ENCODE data around the gene NOX5. TPM values are rescaled to one million over a fixed set of nuclear protein-coding genes. Genes with fewer than 3 reads are reported as not detected.

Gene NOX5
- total and polyA plus RNA-seq, 4 donors: under 0.01 to 0.08 (median 0.01) TPM

DNA sequence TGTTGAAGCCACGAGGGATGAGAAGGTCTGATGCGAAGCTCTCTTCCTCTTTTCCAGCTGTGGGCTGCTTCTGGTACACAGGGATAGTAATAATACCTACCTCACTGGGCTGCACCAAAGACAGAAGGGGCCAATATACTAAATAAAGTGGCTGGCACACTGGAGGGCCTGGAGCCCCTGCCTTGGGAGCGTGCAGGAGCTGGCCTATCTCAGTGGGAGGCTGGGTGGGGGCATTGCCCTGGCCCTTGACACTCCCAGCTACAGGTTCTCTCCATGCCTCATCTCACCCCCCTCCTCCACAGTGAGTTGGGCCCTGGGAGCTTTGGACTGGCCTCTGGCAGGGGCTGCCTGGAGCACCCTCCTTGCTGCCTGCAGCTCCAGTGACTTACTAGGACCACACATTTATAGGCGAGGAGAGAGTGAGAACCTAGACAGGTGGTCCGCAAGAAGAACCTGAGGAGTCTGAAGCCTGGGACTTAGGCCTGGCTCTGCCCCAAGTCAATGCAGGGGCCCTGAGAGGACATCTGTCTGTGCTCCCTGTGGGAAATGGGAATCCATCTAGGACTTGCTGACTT, 1.6 kb downstream of the NOX5 start:
- no peaks in the 10 kb centered on the region for H3K9me3 ChIP-seq (ENCODE audit: control insufficient read depth in 4 of 4, low read length in 3 of 4)
- no peak overlapping the region for H3K4me3 ChIP-seq (ENCODE audit: low read depth in 1 of 3, low read length in 3 of 3)
- no peaks in the 10 kb centered on the region for H3K36me3 ChIP-seq (ENCODE audit: control insufficient read depth in 4 of 4, insufficient read depth in 3 of 4, low read depth in 1 of 4, low read length in 3 of 4)
- H3K27me3 ChIP-seq (ENCODE audit: control insufficient read depth in 4 of 4, insufficient read depth in 4 of 4, low read length in 3 of 4): no peaks in the 10 kb centered on the region
- no peak for DNase-seq (ENCODE audit: low spot score)
- no peak for TF ChIP-seq RXRA (IDR thresholded peaks at IDR 0.05)
- TF ChIP-seq, protein P1, sequence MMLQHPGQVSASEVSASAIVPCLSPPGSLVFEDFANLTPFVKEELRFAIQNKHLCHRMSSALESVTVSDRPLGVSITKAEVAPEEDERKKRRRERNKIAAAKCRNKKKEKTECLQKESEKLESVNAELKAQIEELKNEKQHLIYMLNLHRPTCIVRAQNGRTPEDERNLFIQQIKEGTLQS (IDR thresholded peaks at IDR 0.05): no peak
- TF ChIP-seq NR2F2 (IDR thresholded peaks at IDR 0.05): no peak
- TF ChIP-seq, protein P2, sequence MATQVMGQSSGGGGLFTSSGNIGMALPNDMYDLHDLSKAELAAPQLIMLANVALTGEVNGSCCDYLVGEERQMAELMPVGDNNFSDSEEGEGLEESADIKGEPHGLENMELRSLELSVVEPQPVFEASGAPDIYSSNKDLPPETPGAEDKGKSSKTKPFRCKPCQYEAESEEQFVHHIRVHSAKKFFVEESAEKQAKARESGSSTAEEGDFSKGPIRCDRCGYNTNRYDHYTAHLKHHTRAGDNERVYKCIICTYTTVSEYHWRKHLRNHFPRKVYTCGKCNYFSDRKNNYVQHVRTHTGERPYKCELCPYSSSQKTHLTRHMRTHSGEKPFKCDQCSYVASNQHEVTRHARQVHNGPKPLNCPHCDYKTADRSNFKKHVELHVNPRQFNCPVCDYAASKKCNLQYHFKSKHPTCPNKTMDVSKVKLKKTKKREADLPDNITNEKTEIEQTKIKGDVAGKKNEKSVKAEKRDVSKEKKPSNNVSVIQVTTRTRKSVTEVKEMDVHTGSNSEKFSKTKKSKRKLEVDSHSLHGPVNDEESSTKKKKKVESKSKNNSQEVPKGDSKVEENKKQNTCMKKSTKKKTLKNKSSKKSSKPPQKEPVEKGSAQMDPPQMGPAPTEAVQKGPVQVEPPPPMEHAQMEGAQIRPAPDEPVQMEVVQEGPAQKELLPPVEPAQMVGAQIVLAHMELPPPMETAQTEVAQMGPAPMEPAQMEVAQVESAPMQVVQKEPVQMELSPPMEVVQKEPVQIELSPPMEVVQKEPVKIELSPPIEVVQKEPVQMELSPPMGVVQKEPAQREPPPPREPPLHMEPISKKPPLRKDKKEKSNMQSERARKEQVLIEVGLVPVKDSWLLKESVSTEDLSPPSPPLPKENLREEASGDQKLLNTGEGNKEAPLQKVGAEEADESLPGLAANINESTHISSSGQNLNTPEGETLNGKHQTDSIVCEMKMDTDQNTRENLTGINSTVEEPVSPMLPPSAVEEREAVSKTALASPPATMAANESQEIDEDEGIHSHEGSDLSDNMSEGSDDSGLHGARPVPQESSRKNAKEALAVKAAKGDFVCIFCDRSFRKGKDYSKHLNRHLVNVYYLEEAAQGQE (IDR thresholded peaks at IDR 0.05): no peak
- no peak for TF ChIP-seq TAF1 (conservative IDR thresholded peaks at IDR 0.05)
- no peak for TF ChIP-seq SP1 (IDR thresholded peaks at IDR 0.05)
- no peak for TF ChIP-seq JUND (IDR thresholded peaks at IDR 0.05)
- no peak for TF ChIP-seq HNF4A (conservative IDR thresholded peaks at IDR 0.05)
- TF ChIP-seq, protein P3, sequence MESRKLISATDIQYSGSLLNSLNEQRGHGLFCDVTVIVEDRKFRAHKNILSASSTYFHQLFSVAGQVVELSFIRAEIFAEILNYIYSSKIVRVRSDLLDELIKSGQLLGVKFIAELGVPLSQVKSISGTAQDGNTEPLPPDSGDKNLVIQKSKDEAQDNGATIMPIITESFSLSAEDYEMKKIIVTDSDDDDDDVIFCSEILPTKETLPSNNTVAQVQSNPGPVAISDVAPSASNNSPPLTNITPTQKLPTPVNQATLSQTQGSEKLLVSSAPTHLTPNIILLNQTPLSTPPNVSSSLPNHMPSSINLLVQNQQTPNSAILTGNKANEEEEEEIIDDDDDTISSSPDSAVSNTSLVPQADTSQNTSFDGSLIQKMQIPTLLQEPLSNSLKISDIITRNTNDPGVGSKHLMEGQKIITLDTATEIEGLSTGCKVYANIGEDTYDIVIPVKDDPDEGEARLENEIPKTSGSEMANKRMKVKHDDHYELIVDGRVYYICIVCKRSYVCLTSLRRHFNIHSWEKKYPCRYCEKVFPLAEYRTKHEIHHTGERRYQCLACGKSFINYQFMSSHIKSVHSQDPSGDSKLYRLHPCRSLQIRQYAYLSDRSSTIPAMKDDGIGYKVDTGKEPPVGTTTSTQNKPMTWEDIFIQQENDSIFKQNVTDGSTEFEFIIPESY (IDR thresholded peaks at IDR 0.05): no peak
- no peak for TF ChIP-seq GABPA (IDR thresholded peaks at IDR 0.05 in 1 of 2, conservative IDR thresholded peaks at IDR 0.05 in 1 of 2)
- no peak for TF ChIP-seq RAD21 (IDR thresholded peaks at IDR 0.05)
- TF ChIP-seq YY1 (IDR thresholded peaks at IDR 0.05): no peak
- TF ChIP-seq EGR1 (IDR thresholded peaks at IDR 0.05; ENCODE audit: low read depth in 2 of 2): no peak
- no peak for TF ChIP-seq HNF4G (IDR thresholded peaks at IDR 0.05)
- TF ChIP-seq, protein P4, sequence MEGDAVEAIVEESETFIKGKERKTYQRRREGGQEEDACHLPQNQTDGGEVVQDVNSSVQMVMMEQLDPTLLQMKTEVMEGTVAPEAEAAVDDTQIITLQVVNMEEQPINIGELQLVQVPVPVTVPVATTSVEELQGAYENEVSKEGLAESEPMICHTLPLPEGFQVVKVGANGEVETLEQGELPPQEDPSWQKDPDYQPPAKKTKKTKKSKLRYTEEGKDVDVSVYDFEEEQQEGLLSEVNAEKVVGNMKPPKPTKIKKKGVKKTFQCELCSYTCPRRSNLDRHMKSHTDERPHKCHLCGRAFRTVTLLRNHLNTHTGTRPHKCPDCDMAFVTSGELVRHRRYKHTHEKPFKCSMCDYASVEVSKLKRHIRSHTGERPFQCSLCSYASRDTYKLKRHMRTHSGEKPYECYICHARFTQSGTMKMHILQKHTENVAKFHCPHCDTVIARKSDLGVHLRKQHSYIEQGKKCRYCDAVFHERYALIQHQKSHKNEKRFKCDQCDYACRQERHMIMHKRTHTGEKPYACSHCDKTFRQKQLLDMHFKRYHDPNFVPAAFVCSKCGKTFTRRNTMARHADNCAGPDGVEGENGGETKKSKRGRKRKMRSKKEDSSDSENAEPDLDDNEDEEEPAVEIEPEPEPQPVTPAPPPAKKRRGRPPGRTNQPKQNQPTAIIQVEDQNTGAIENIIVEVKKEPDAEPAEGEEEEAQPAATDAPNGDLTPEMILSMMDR (IDR thresholded peaks at IDR 0.05; ENCODE audit: low read depth, low read length, missing input control): no peak
- no peak for TF ChIP-seq FOXA1 (IDR thresholded peaks at IDR 0.05)
- TF ChIP-seq FOXA2 (IDR thresholded peaks at IDR 0.05): no peak
- TF ChIP-seq, protein P5, sequence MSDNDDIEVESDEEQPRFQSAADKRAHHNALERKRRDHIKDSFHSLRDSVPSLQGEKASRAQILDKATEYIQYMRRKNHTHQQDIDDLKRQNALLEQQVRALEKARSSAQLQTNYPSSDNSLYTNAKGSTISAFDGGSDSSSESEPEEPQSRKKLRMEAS (IDR thresholded peaks at IDR 0.05): no peak
- H3K9ac ChIP-seq (ENCODE audit: low read depth in 1 of 2, low read length in 2 of 2): no peak overlapping the region
- 89% methylated on average over 5 of the region's 5 CpGs for WGBS
- no peak overlapping the region for H3K27ac ChIP-seq (ENCODE audit: low read depth in 1 of 2, low read length in 2 of 2)
- no peaks in the 10 kb centered on the region for H3K4me1 ChIP-seq (ENCODE audit: control insufficient read depth in 4 of 4, insufficient read depth in 4 of 4, low read length in 3 of 4)

All from liver (tissue), 9 donors.